IPS-18c (cell line): ENCODE data around the gene PRL.

Experiments
- H3K4me3 ChIP-seq: 2 replicates; pipeline ENCODE4 v1.7.0; 2013; ENCODE audit warnings: low read depth, mild to moderate bottlenecking, low read length, moderate library complexity; ENCODE audit not compliant: insufficient read depth
- H3K9me3 ChIP-seq: one replicate; pipeline ENCODE4 v1.6.1; 2013; ENCODE audit warnings: mild to moderate bottlenecking, low read length, moderate library complexity; ENCODE audit not compliant: control insufficient read depth, insufficient read depth

Gene PRL

DNA sequence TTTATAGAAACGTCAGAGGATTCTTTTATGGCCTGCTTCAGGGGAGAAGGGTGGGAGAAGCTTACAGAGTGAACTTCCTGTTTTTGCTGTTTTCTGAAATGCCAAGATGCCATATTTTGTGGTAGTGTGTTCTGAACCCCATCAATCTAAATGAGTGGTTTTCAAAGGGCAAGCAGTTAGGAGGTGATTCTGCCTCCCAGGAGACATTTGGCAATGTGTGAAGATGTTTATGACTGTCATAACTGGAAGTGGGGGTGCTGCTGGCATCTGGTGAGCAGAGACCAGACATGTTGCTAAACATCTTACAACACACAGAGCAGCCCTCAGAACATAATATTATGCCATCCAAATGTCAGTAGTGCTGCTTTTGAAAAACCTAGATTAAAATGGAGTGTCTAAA is 6.0 kb upstream of the PRL start:
- H3K9me3 ChIP-seq, result no peaks in the 10 kb centered on the region
- H3K4me3 ChIP-seq, result no peak overlapping the region

- no peak overlapping the region for H3K4me3 ChIP-seq
- no peaks in the 10 kb centered on the region for H3K9me3 ChIP-seq
These were observed 3.6 kb upstream of the PRL start for GRCh38 chr6:22300273-22300998.

DNA sequence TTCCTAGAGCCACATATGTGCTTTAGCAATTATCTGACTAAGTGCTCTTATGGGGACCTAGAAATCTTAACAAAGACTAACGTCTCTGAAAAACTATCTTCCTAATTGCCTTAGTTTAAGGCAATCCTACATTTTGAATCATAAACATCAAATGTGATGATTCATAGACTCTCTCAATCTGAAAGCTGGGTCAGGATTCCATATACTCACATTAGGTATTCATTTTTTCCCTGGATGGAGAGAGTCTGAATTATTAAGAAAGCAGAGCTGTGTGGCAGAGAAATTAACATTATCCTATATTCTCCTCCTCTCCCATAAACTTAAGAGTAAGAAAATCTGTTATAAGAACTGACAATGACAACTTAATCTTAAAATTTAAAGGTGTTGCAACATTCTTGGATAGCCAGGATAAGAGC is 1.6 kb upstream of the PRL start:
- Histone ChIP-seq H3K9me3 (no peaks in the 10 kb centered on the region), H3K4me3 (no peak overlapping the region)

- Histone ChIP-seq H3K9me3 (no peaks in the 10 kb centered on the region), H3K4me3 (no peak overlapping the region)
These were observed 769 bp downstream of the PRL start for GRCh38 chr6:22296067-22296466.

GRCh38 chr6:22295145-22295544 is 1.7 kb downstream of the PRL start:
- Histone ChIP-seq H3K9me3 (no peaks in the 10 kb centered on the region), H3K4me3 (no peak overlapping the region)

DNA sequence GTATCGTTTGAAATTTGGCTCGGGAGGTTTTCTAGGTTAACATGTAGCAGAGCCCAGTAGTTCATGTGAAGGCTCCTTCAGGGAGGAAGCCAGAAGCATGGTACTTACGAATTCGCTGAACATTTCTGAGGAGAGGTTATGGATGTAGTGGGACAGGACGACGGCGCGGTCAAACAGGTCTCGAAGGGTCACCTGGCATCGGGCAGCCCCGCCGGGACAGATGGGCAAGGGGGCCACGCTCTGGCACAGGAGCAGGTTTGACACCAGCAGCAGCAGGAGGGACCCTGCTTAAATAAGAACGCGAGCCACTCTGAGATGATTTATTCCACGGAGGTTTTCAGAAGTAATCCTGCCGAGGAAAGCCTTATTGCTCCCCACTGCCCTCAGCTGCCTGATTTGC is 2.5 kb downstream of the PRL start:
- H3K9me3 ChIP-seq, result no peaks in the 10 kb centered on the region
- no peak overlapping the region for H3K4me3 ChIP-seq

DNA sequence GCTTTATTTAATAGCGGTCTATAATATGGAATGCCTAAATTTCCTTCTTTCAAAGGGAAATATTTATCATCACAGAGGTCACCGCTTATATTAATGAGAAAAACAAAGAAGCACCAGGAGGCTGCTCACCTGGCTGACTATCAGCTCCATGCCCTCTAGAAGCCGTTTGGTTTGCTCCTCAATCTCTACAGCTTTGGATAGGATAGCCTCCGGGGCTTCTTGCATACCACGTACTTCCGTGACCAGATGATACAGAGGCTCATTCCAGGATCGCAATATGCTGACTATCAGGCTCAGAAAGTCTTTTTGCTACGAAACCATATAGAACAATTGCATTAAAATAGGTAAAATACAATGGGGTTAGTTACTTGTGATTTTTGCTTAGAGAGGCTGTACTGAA is 6.8 kb downstream of the PRL start:
- no peaks in the 10 kb centered on the region for H3K9me3 ChIP-seq
- no peak overlapping the region for H3K4me3 ChIP-seq

DNA sequence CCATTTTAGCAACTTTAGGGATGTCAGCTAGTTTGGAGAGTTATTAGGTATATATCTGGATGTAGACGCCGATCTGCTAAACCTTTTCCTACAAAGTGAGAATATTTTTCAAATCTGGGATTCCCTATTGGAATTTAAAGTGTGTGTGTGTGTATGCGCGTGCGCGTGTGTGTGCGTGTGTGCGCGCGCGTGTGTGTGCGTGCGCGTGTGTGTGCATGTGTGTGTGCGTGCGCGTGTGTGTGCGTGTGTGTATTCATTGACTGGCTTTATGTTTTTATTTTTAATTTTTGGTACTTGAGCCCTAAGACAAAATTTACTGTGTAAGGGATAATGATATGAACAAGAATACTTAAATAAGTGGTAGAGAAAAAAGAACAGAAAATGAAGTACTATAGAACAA is 8.1 kb downstream of the PRL start:
- Histone ChIP-seq H3K4me3 (no peak overlapping the region), H3K9me3 (no peaks in the 10 kb centered on the region)

GRCh38 chr6:22284666-22285065 is 12.2 kb downstream of the PRL start:
- no peak overlapping the region for H3K4me3 ChIP-seq
- H3K9me3 ChIP-seq, result no peaks in the 10 kb centered on the region

- Histone ChIP-seq H3K9me3 (no peaks in the 10 kb centered on the region), H3K4me3 (no peak overlapping the region)
These were observed 15.3 kb downstream of the PRL start for GRCh38 chr6:22281341-22282085.

DNA sequence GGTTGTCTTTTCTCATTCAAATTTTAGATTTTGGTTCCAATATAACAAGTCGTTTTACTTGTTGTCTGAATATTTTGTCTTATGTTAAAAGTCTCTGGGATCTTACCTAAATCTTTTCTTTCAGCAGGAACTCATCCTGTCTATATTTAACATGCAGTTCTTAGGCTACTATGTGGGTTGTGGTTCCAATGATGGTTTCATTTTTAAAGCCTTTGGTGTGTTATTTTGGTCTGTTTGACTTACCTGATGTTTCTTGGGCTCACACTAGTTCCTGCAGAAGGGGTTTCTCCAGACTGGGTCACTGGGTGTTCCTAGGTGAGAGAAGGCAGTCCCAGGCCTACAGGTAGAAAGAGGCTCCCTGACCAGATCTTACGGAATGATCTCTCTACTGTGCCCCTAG is 17.4 kb downstream of the PRL start:
- no peak overlapping the region for H3K4me3 ChIP-seq
- H3K9me3 ChIP-seq, result no peaks in the 10 kb centered on the region

GRCh38 chr6:22271081-22271480 is 25.8 kb downstream of the PRL start:
- H3K4me3 ChIP-seq, result no peak overlapping the region
- H3K9me3 ChIP-seq, result no peaks in the 10 kb centered on the region

- Histone ChIP-seq H3K9me3 (no peaks in the 10 kb centered on the region), H3K4me3 (no peak overlapping the region)
These were observed 33.1 kb downstream of the PRL start for GRCh38 chr6:22263748-22264147.

DNA sequence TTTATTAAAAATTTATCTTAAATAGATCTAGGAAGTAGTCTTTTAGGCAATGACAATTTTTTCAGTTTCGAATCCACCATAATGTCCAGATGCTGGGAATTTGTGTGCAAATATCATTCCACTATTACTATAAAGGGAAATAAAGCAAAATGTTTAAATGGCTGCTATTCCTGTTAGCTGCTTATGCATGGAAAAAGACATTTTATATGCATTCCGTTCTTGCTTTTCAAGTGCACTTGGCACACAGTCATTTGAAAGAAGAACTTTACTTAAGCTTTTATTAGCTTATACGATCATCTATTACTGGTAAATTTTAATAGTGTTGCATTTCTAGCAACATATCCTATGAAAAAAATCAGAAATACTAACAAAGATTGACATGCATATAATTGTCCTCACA is 42.0 kb downstream of the PRL start:
- no peaks in the 10 kb centered on the region for H3K9me3 ChIP-seq
- H3K4me3 ChIP-seq, result no peak overlapping the region

- Histone ChIP-seq H3K9me3 (no peaks in the 10 kb centered on the region), H3K4me3 (no peak overlapping the region)
These were observed 42.7 kb downstream of the PRL start for GRCh38 chr6:22253955-22254655.

GRCh38 chr6:22251348-22251747 is 45.5 kb downstream of the PRL start:
- no peaks in the 10 kb centered on the region for H3K9me3 ChIP-seq
- no peak overlapping the region for H3K4me3 ChIP-seq

- Histone ChIP-seq H3K4me3 (no peak overlapping the region), H3K9me3 (no peaks in the 10 kb centered on the region)
These were observed 46.4 kb downstream of the PRL start for GRCh38 chr6:22250486-22250885.

- H3K4me3 ChIP-seq, result no peak overlapping the region
These were observed 47.0 kb downstream of the PRL start for GRCh38 chr6:22249711-22250350.

More at GRCh38 chr6:22249711-22250350, 47.0 kb downstream of the PRL start:
- no peaks in the 10 kb centered on the region for H3K9me3 ChIP-seq
